ENCODE data around the gene SNRNP200. TPM values are rescaled to one million over a fixed set of nuclear protein-coding genes. Genes with fewer than 3 reads are reported as not detected.
A peak's percentile ranks its signal among the peaks of the same experiment; 100 is the strongest.
"Not testable (repeated sequence)": the region's sequence is repeated elsewhere in the genome, so short reads cannot be mapped to it uniquely, and the experiment has no call there.

Gene SNRNP200
- total RNA-seq, 2 experiments from 2014 or later: 175 to 178 TPM

DNA sequence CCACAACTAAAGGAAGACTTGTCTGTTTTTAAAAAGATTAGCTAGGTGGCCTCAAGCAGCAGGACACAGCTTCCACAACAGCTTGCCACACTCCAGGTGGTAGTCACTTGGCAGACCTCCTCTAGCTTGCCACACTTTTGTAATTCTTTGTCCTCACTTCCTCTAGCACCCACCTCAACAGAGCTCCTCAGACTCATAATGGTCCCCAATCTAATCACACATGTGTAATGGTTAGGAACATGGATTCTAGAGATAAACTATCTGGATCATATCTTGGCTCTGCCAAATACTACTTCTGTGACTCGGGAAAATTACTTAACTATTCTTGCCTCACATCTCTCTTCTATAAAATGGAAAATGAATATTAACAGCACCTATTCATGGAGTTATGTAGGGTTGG lies 3.5 kb downstream of the SNRNP200 start:
- peaks cover 49% of the 10 kb centered on the region for H3K4me1 Mint-ChIP-seq (ENCODE audit: low read depth)
- H3K9me3 Mint-ChIP-seq: no peaks in the 10 kb centered on the region
- peaks cover 76% of the 10 kb centered on the region for H3K36me3 Mint-ChIP-seq (ENCODE audit: low read depth)
- H3K27me3 Mint-ChIP-seq: no peaks in the 10 kb centered on the region
- ChIA-PET POLR2A (interaction anchor here (0.8 to 3.1 kb wide), 4 partner anchors 11 to 32 kb away, joined by 3 to 15 read pairs (median 6); no protein-coding TSS in a partner anchor), CTCF (interaction anchor here (0.9 to 1.9 kb wide), 6 partner anchors 22 to 208 kb away, joined by 3 to 6 read pairs (median 4); partner anchors contain the start of gene NCAPH)
- ATAC-seq: no peak
- no peak for DNase-seq
- peak overlapping the region; percentile 41 for H3K27ac Mint-ChIP-seq
- intact Hi-C loops (cut with micrococcal nuclease): no loop called here
- H3K4me3 Mint-ChIP-seq: no peak overlapping the region
- TF ChIP-seq CTCF (IDR thresholded peaks at IDR 0.05): no peak

DNA sequence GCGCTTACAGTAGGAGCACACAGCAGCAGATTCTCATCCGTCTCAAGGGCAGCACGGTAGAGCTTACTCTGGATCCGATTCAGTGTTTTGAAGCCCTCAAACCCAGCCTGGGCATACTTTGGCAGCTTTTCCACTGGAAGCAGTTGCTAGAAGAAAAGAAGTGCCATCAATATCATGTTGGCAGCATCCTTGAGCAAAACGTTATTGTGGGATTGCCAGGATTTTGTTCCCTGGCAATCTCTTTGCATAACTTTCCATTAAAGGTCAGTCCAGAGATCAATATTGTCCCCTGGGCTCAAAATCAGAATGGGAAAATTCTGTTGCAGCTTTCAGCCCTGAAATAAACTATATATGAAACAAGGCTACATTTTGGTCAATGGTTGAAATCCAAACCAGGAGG lies 8.4 kb downstream of the SNRNP200 start:
- intact Hi-C loops (cut with micrococcal nuclease): no loop called here
- peaks cover 74% of the 10 kb centered on the region for H3K36me3 Mint-ChIP-seq (ENCODE audit: low read depth)
- no peaks in the 10 kb centered on the region for H3K27me3 Mint-ChIP-seq
- no peak overlapping the region for H3K4me3 Mint-ChIP-seq
- DNase-seq (no peak), ATAC-seq (no peak)
- H3K9me3 Mint-ChIP-seq: no peaks in the 10 kb centered on the region
- no peak overlapping the region for H3K27ac Mint-ChIP-seq
- H3K4me1 Mint-ChIP-seq (ENCODE audit: low read depth): peaks cover 14% of the 10 kb centered on the region
- CTCF ChIA-PET: interaction anchor here (0.7 kb wide), 1 partner anchor 9 kb away, joined by 3 read pairs; no protein-coding TSS in a partner anchor
- TF ChIP-seq CTCF (IDR thresholded peaks at IDR 0.05): no peak
- POLR2A ChIA-PET: interaction anchor here (1.0 to 1.4 kb wide), 2 partner anchors 13 to 28 kb away, joined by 3 to 4 read pairs; partner anchors contain the start of gene ITPRIPL1

- H3K4me3 Mint-ChIP-seq, H3K27me3 Mint-ChIP-seq: not testable (repeated sequence)
These were observed 11.1 kb downstream of the SNRNP200 start for GRCh38 chr2:96294271-96294670.

DNA sequence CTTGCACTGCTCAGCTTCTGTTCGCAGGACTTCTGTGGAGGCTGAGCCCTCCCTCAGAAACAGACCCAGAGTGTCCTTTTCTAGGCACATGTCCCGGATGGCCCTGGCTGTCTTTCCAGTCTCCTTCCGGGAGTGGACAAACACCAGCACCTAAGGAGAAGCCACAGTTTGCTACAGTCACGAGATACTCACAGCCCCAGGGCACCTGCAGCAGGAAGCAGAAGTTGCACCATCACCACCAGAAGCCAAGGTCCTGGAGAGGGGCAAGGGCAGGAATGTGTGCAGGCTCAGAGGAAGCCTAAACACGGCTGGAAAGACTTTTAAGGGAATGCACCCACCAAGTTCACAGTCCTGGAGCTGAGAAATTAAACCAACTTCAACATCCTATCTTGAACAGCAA lies 13.6 kb downstream of the SNRNP200 start:
- H3K36me3 Mint-ChIP-seq (ENCODE audit: low read depth): peaks cover 85% of the 10 kb centered on the region
- no peaks in the 10 kb centered on the region for H3K9me3 Mint-ChIP-seq
- intact Hi-C loops (cut with micrococcal nuclease): no loop called here
- no peak overlapping the region for H3K4me3 Mint-ChIP-seq
- no peak for ATAC-seq
- no peaks in the 10 kb centered on the region for H3K27me3 Mint-ChIP-seq
- ChIA-PET CTCF (no interaction called here), POLR2A (interaction anchor here (1.5 to 2.7 kb wide), 3 partner anchors 10 to 13 kb away, joined by 5 to 15 read pairs (median 7); partner anchors contain the start of gene SNRNP200)
- no peak for DNase-seq
- no peaks in the 10 kb centered on the region for H3K4me1 Mint-ChIP-seq (ENCODE audit: low read depth)
- no peak for TF ChIP-seq CTCF (IDR thresholded peaks at IDR 0.05)
- no peak overlapping the region for H3K27ac Mint-ChIP-seq

More at GRCh38 chr2:96294271-96294670, 11.1 kb downstream of the SNRNP200 start:
- H3K36me3 Mint-ChIP-seq (ENCODE audit: low read depth): peaks cover 84% of the 10 kb centered on the region
- ATAC-seq; H3K4me1 Mint-ChIP-seq (ENCODE audit: low read depth); DNase-seq; intact Hi-C loops (cut with micrococcal nuclease); H3K9me3 Mint-ChIP-seq; H3K27ac Mint-ChIP-seq: not testable (repeated sequence)
- ChIA-PET POLR2A (interaction anchor here (1.0 to 2.2 kb wide), 4 partner anchors 9 to 62 kb away, joined by 3 to 6 read pairs (median 6); no protein-coding TSS in a partner anchor), CTCF (interaction anchor here (1.5 kb wide), 1 partner anchor 39 kb away, joined by 4 read pairs; no protein-coding TSS in a partner anchor)

- peaks cover 78% of the 10 kb centered on the region for H3K36me3 Mint-ChIP-seq (ENCODE audit: low read depth)
- no peaks in the 10 kb centered on the region for H3K9me3 Mint-ChIP-seq
- ChIA-PET CTCF (no interaction called here), POLR2A (interaction anchor here (1.4 kb wide), 1 partner anchor 10 kb away, joined by 4 read pairs; no protein-coding TSS in a partner anchor)
- TF ChIP-seq CTCF (IDR thresholded peaks at IDR 0.05): no peak
- ATAC-seq (no peak), DNase-seq (no peak)
- peak overlapping the region; percentile 14 for H3K27ac Mint-ChIP-seq
- intact Hi-C loops (cut with micrococcal nuclease): no loop called here
- no peaks in the 10 kb centered on the region for H3K27me3 Mint-ChIP-seq
- H3K4me3 Mint-ChIP-seq: no peak overlapping the region
- no peaks in the 10 kb centered on the region for H3K4me1 Mint-ChIP-seq (ENCODE audit: low read depth)
These were observed 18.0 kb downstream of the SNRNP200 start for GRCh38 chr2:96287273-96287856.
